ENCODE results near the gene OLFM2. TPM values are rescaled to one million over a fixed set of nuclear protein-coding genes. Genes with fewer than 3 reads are reported as not detected.

Gene OLFM2
- polyA plus RNA-seq, 2 of the 4 experiments (the other 2 are of a cell fraction): 6.5 to 8.0 TPM

- TF ChIP-seq RNF2 (IDR thresholded peaks at IDR 0.05; ENCODE audit: borderline replicate concordance, low read depth) (no peak), EHF (CRISPR knock-in tag; IDR thresholded peaks at IDR 0.05) (no peak), BCL3 (IDR thresholded peaks at IDR 0.05) (no peak), POLR2AphosphoS2 (conservative IDR thresholded peaks at IDR 0.05; ENCODE audit: low read length) (no peak)
Observed at GRCh38 chr19:9903336-9903735, 33.0 kb downstream of the OLFM2 start (continued).

- H3K9me3 ChIP-seq: no peaks in the 10 kb centered on the region
- ChIA-PET CTCF (no interaction called here), POLR2A (no interaction called here)
- DNase-seq (ENCODE audit: low read depth in 1 of 2, low spot score in 1 of 2) (no peak), FAIRE-seq (no peak), ATAC-seq (no peak)
- WGBS (ENCODE audit: missing lambda C conversion rate): 53% methylated on average over 5 of the region's 5 CpGs
- no peak overlapping the region for H3K27ac ChIP-seq
- H3K4me2 ChIP-seq: no peak overlapping the region
- no peaks in the 10 kb centered on the region for H3K4me1 ChIP-seq
- TF ChIP-seq EHF (CRISPR knock-in tag; IDR thresholded peaks at IDR 0.05) (no peak), PHF8 (IDR thresholded peaks at IDR 0.05; ENCODE audit: borderline replicate concordance, low read depth) (no peak), POLR2AphosphoS2 (conservative IDR thresholded peaks at IDR 0.05; ENCODE audit: low read length) (no peak), NPAS2 (CRISPR knock-in tag; IDR thresholded peaks at IDR 0.05; ENCODE audit: borderline replicate concordance) (no peak), ZSCAN20 (CRISPR knock-in tag; IDR thresholded peaks at IDR 0.05) (no peak), JUN (IDR thresholded peaks at IDR 0.05) (no peak)
- TF ChIP-seq, protein P1, sequence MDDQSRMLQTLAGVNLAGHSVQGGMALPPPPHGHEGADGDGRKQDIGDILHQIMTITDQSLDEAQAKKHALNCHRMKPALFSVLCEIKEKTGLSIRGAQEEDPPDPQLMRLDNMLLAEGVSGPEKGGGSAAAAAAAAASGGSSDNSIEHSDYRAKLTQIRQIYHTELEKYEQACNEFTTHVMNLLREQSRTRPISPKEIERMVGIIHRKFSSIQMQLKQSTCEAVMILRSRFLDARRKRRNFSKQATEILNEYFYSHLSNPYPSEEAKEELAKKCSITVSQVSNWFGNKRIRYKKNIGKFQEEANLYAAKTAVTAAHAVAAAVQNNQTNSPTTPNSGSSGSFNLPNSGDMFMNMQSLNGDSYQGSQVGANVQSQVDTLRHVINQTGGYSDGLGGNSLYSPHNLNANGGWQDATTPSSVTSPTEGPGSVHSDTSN (IDR thresholded peaks at IDR 0.05): no peak
- no peak overlapping the region for H3K4me3 ChIP-seq
Observed at GRCh38 chr19:9901642-9902041, 34.7 kb downstream of the OLFM2 start.

- ChIA-PET POLR2A (no interaction called here), CTCF (interaction anchor here (0.6 kb wide), 1 partner anchor 56 kb away, joined by 3 read pairs; no protein-coding TSS in a partner anchor)
- H3K4me2 ChIP-seq: no peak overlapping the region
- no peak for FAIRE-seq
- ATAC-seq: no peak
- TF ChIP-seq POLR2A (IDR thresholded peaks at IDR 0.05; ENCODE audit: low read length) (no peak), NPAS2 (CRISPR knock-in tag; IDR thresholded peaks at IDR 0.05; ENCODE audit: borderline replicate concordance) (no peak), NR3C1 (IDR thresholded peaks at IDR 0.05) (no peak), FOSB (CRISPR knock-in tag; IDR thresholded peaks at IDR 0.05) (no peak), HOXB5 (CRISPR knock-in tag; IDR thresholded peaks at IDR 0.05) (no peak), KDM1A (IDR thresholded peaks at IDR 0.05; ENCODE audit: low read depth) (no peak)
- TF ChIP-seq, protein P2, sequence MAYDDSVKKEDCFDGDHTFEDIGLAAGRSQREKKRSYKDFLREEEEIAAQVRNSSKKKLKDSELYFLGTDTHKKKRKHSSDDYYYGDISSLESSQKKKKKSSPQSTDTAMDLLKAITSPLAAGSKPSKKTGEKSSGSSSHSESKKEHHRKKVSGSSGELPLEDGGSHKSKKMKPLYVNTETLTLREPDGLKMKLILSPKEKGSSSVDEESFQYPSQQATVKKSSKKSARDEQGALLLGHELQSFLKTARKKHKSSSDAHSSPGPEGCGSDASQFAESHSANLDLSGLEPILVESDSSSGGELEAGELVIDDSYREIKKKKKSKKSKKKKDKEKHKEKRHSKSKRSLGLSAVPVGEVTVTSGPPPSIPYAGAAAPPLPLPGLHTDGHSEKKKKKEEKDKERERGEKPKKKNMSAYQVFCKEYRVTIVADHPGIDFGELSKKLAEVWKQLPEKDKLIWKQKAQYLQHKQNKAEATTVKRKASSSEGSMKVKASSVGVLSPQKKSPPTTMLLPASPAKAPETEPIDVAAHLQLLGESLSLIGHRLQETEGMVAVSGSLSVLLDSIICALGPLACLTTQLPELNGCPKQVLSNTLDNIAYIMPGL (CRISPR knock-in tag; IDR thresholded peaks at IDR 0.05; ENCODE audit: borderline replicate concordance): no peak
- no peaks in the 10 kb centered on the region for H3K9me3 ChIP-seq
- H3K4me3 ChIP-seq: no peak overlapping the region
- no peaks in the 10 kb centered on the region for H3K4me1 ChIP-seq
- WGBS (ENCODE audit: missing lambda C conversion rate): 74% methylated on average over 4 of the region's 5 CpGs
- DNase-seq (ENCODE audit: low read depth in 1 of 2, low spot score in 1 of 2): no peak
- H3K27ac ChIP-seq: no peak overlapping the region
Observed at GRCh38 chr19:9901020-9901419, 35.3 kb downstream of the OLFM2 start.

GRCh38 chr19:9891609-9892373 is 44.5 kb downstream of the OLFM2 start:
- Histone ChIP-seq H3K9me3 (no peaks in the 10 kb centered on the region), H3K4me1 (no peaks in the 10 kb centered on the region), H3K4me2 (no peak overlapping the region), H3K27ac (no peak overlapping the region), H3K4me3 (no peak overlapping the region)
- CTCF ChIA-PET: interaction anchor here (1.1 kb wide), 1 partner anchor 13 kb away, joined by 3 read pairs; no protein-coding TSS in a partner anchor
- DNase-seq (ENCODE audit: low read depth in 1 of 2, low spot score in 1 of 2) (no peak), FAIRE-seq (no peak), ATAC-seq (no peak)
- 79% methylated on average over 6 of the region's 6 CpGs for whole genome bisulfite sequencing (ENCODE audit: missing lambda C conversion rate)
- POLR2A ChIA-PET: interaction anchor here (0.7 kb wide), 1 partner anchor 63 kb away, joined by 5 read pairs; no protein-coding TSS in a partner anchor
- TF ChIP-seq FOSL2 (IDR thresholded peaks at IDR 0.05) (no peak), FOSL2 (CRISPR knock-in tag; IDR thresholded peaks at IDR 0.05) (no peak), HOXA7 (CRISPR knock-in tag; IDR thresholded peaks at IDR 0.05) (no peak), HES2 (IDR thresholded peaks at IDR 0.05) (no peak), PHF8 (IDR thresholded peaks at IDR 0.05; ENCODE audit: borderline replicate concordance, low read depth) (no peak), BCL3 (IDR thresholded peaks at IDR 0.05) (no peak), ZSCAN20 (CRISPR knock-in tag; IDR thresholded peaks at IDR 0.05) (no peak), BHLHE40 (IDR thresholded peaks at IDR 0.05; ENCODE audit: low read depth, low read length) (no peak), CBX8 (IDR thresholded peaks at IDR 0.05) (no peak), RARB (CRISPR knock-in tag; IDR thresholded peaks at IDR 0.05) (no peak), JUN (IDR thresholded peaks at IDR 0.05) (no peak), NR3C1 (IDR thresholded peaks at IDR 0.05) (no peak), RCOR1 (IDR thresholded peaks at IDR 0.05; ENCODE audit: low read depth, low read length) (no peak), SREBF2 (IDR thresholded peaks at IDR 0.05) (no peak)
